HepG2 (cell line): ENCODE measurements around the gene NFS1. TPM values are rescaled to one million over a fixed set of nuclear protein-coding genes. Genes with fewer than 3 reads are reported as not detected.

Source experiments
- BRCA1 ChIP-seq: sonication (generic); formaldehyde crosslinking; IDR thresholded peaks from 2 replicates; pipeline ENCODE4 v1.4.0; 2020; ENCODE audit warnings: missing genetic modification reagents
- DR1 ChIP-seq: sonication (generic); formaldehyde crosslinking; IDR thresholded peaks from 2 replicates; pipeline ENCODE4 v1.8.0; 2021; ENCODE audit warnings: mild to moderate bottlenecking, missing genetic modification reagents, inconsistent platforms
- E2F1 ChIP-seq: sonication (generic); formaldehyde crosslinking; IDR thresholded peaks from 2 replicates; pipeline ENCODE4 v1.5.0; 2020; ENCODE audit warnings: missing genetic modification reagents
- FOXO1 ChIP-seq: sonication (generic); formaldehyde crosslinking; IDR thresholded peaks from 2 replicates; pipeline ENCODE4 v1.4.0; 2020; ENCODE audit warnings: missing genetic modification reagents
- GFI1 ChIP-seq: sonication (generic); formaldehyde crosslinking; IDR thresholded peaks from 2 replicates; pipeline ENCODE4 v1.5.0; 2020; ENCODE audit warnings: missing genetic modification reagents, mild to moderate bottlenecking, borderline replicate concordance
- IRF2 ChIP-seq: IDR thresholded peaks from 2 replicates; pipeline ENCODE4 v1.6.1; 2018; ENCODE audit warnings: missing genetic modification reagents, missing compliant biosample characterization
- NRL ChIP-seq: sonication (generic); formaldehyde crosslinking; IDR thresholded peaks from 2 replicates; pipeline ENCODE4 v1.5.0; 2020; ENCODE audit warnings: missing genetic modification reagents, mild to moderate bottlenecking, moderate library complexity, borderline replicate concordance
- REL ChIP-seq: sonication (generic); formaldehyde crosslinking; conservative IDR thresholded peaks from 2 replicates; pipeline ENCODE4 v1.8.0; 2022; ENCODE audit warnings: mild to moderate bottlenecking, missing genetic modification reagents, moderate library complexity
- RFX5 ChIP-seq: IDR thresholded peaks from 2 replicates; pipeline ENCODE4 v1.6.1; 2011; ENCODE audit warnings: low read depth, low read length, improper control_type of control experiment
- RXRA ChIP-seq: sonication (generic); formaldehyde crosslinking; IDR thresholded peaks from 2 replicates; pipeline ENCODE4 v1.5.1; 2020; ENCODE audit warnings: missing genetic modification reagents
- SAFB2 ChIP-seq: sonication (generic); formaldehyde crosslinking; IDR thresholded peaks from 2 replicates; pipeline ENCODE4 v1.5.1; 2020; ENCODE audit warnings: missing genetic modification reagents, low read depth, mild to moderate bottlenecking, borderline replicate concordance
- ZBTB10 ChIP-seq: sonication (generic); formaldehyde crosslinking; IDR thresholded peaks from 2 replicates; pipeline ENCODE4 v1.4.0; 2020; ENCODE audit warnings: missing genetic modification reagents, borderline replicate concordance
- ZBTB14 ChIP-seq: sonication (generic); formaldehyde crosslinking; IDR thresholded peaks from 2 replicates; pipeline ENCODE4 v1.4.0; 2020; ENCODE audit warnings: missing genetic modification reagents
- ZBTB34 ChIP-seq: sonication (generic); formaldehyde crosslinking; IDR thresholded peaks from 2 replicates; pipeline ENCODE4 v1.8.0; 2022; ENCODE audit warnings: mild to moderate bottlenecking, missing genetic modification reagents
- ZNF414 ChIP-seq: sonication (generic); formaldehyde crosslinking; IDR thresholded peaks from 2 replicates; pipeline ENCODE4 v1.5.0; 2020; ENCODE audit warnings: missing genetic modification reagents
- ZNF572 ChIP-seq: sonication (generic); formaldehyde crosslinking; IDR thresholded peaks from 2 replicates; pipeline ENCODE4 v1.5.1; 2020; ENCODE audit warnings: mild to moderate bottlenecking, missing genetic modification reagents
- ZNF672 ChIP-seq: sonication (generic); formaldehyde crosslinking; IDR thresholded peaks from 2 replicates; pipeline ENCODE4 v1.8.1; 2022; ENCODE audit warnings: missing genetic modification reagents
- polyA plus RNA-seq, 8 experiments: library from polyadenylated mRNA; depleted of rRNA in 3 of 8; stranded (reverse) in 7 of 8; unstranded in 1 of 8; fragments of >200 nt; fragmentation: Illumina TruSeq in 4 of 8; extraction: Trizol in 4 of 8; gene quantifications; 2 replicates each; pipeline versions ENCODE4 v1.2.1 to v1.2.3, GENCODE V29; 2011 to 2016; ENCODE audit warnings: low read depth in 4 of 8, missing spikeins in 1 of 8, mixed read lengths in 1 of 8; ENCODE audit not compliant: insufficient read depth in 1 of 8
- total RNA-seq, 5 experiments: library from RNA; depleted of rRNA; stranded (reverse); fragments of >200 nt; fragmentation: Illumina TruSeq; extraction: Trizol; gene quantifications; 2 replicates each; pipeline ENCODE4 v1.2.3, GENCODE V29; 2016; ENCODE audit warnings: low read depth in 1 of 5

The NFS1 gene
- total and polyA plus RNA-seq, 2 of the 13 experiments (the other 11 are each of a cell fraction or from before 2014, with no cell fraction given), result 65.9 to 88.1 TPM

GRCh38 chr20:35698298-35699126 is 640 bp downstream of the NFS1 start (continued):
- TF ChIP-seq ZNF414 (CRISPR knock-in tag) (no peak), DR1 (CRISPR knock-in tag) (no peak), ZBTB10 (CRISPR knock-in tag) (no peak), REL (CRISPR knock-in tag) (no peak), ZBTB34 (no peak), BRCA1 (CRISPR knock-in tag) (no peak), ZNF572 (CRISPR knock-in tag) (no peak), GFI1 (no peak), NRL (CRISPR knock-in tag) (no peak), ZBTB14 (CRISPR knock-in tag) (no peak), IRF2 (CRISPR knock-in tag) (no peak; the same call in 1 of the 2 replicates), ZNF672 (CRISPR knock-in tag) (no peak), E2F1 (no peak), RXRA (CRISPR knock-in tag) (no peak), RFX5 (no peak), FOXO1 (CRISPR knock-in tag) (no peak), SAFB2 (CRISPR knock-in tag) (0 out of 2 replicates have a peak, but pooled peaks have one; percentile 11)
